Esophagus muscularis mucosa (tissue), 4 donors: Measurements from ENCODE around the gene TLE4. TPM values are rescaled to one million over a fixed set of nuclear protein-coding genes. Genes with fewer than 3 reads are reported as not detected.

Experiments
- DNase-seq: peaks from one replicate; pipeline ENCODE4 v3.0.0-alpha.2; 2017; ENCODE audit errors: extremely low spot score
- H3K27ac ChIP-seq, 4 donors: fragments of 200-600 bp; sonication (generic); replicated peaks in 1 of 4; 1 replicate in 3 of 4; 2 replicates in 1 of 4; pipeline ENCODE4 v1.5.1; 2016 to 2019; ENCODE audit warnings: mild to moderate bottlenecking in 1 of 4
- H3K27me3 ChIP-seq, 4 donors: fragments of 200-600 bp; sonication (generic); one replicate each; pipeline versions ENCODE4 v1.5.1 to v1.6.0; 2016 to 2019
- H3K36me3 ChIP-seq, 4 donors: fragments of 200-600 bp; sonication (generic); one replicate each; pipeline ENCODE4 v1.5.1; 2016 to 2019
- H3K4me1 ChIP-seq, 4 donors: fragments of 200-600 bp; sonication (generic); one replicate each; pipeline ENCODE4 v1.5.1; 2016 to 2019
- H3K4me3 ChIP-seq, 4 donors: fragments of 200-600 bp; sonication (generic); 1 replicate in 2 of 4; 2 replicates in 2 of 4; pipeline ENCODE4 v1.5.1; 2016 to 2019; ENCODE audit warnings: mild to moderate bottlenecking in 4 of 4, moderate library complexity in 1 of 4
- H3K9me3 ChIP-seq, 4 donors: fragments of 200-600 bp; sonication (generic); 1 replicate in 3 of 4; 2 replicates in 1 of 4; pipeline ENCODE4 v1.5.1; 2016 to 2019
- CTCF ChIP-seq, 3 experiments: fragments of 200-600 bp in 2 of 3; fragments of 450-650 bp in 1 of 3; sonication (generic) in 2 of 3; IDR thresholded peaks; one replicate each; pipeline ENCODE4 v1.5.1; 2017 to 2019; ENCODE audit warnings: antibody characterized with exemption in 3 of 3, mild to moderate bottlenecking in 2 of 3, moderate library complexity in 1 of 3
- EP300 ChIP-seq: sonication (generic); formaldehyde crosslinking; IDR thresholded peaks from one replicate; pipeline ENCODE4 v1.6.1; 2017; ENCODE audit warnings: antibody characterized with exemption
- POLR2A ChIP-seq: fragments of 450-650 bp; IDR thresholded peaks from one replicate; pipeline ENCODE4 v1.6.1; 2017; ENCODE audit warnings: antibody characterized with exemption, moderate library complexity, mild to moderate bottlenecking, low read depth
- POLR2AphosphoS5 ChIP-seq, 2 donors: sonication (generic); formaldehyde crosslinking; IDR thresholded peaks; one replicate each; pipeline ENCODE4 v1.6.1; 2017; ENCODE audit warnings: antibody characterized with exemption in 2 of 2
- WGBS: methylation state at CpG from one replicate; pipeline ENCODE4 v1.1.5; 2018; 5-methylcytosine and 5-hydroxymethylcytosine counted together
- intact Hi-C: fragments of 100-400 bp; cut with DNase I; formaldehyde crosslinking; loops from one replicate; pipeline ENCODE4 v1.15.1; 2023
- total RNA-seq, 4 donors: library from RNA; depleted of rRNA; stranded (reverse); fragments of >200 nt; gene quantifications; one replicate each; pipeline versions ENCODE4 v1.1.0 to v1.2.1, GENCODE V29; 2016

Gene TLE4
- total RNA-seq, 4 donors from 2014 or later, result 30.0 to 36.1 (median 34.3) TPM

- DNase-seq, result no peak
- 93% methylated on average over 11 of the region's 11 CpGs for WGBS
- intact Hi-C loops, result no loop called here
Measured at GRCh38 chr9:79719989-79720388, 148.2 kb downstream of the TLE4 start.

GRCh38 chr9:79731171-79731890 is 159.6 kb downstream of the TLE4 start:
- Histone ChIP-seq H3K4me3 (no peak overlapping the region), H3K4me1 (no peaks in the 10 kb centered on the region), H3K27ac (no peak overlapping the region), H3K9me3 (no peaks in the 10 kb centered on the region), H3K36me3 (peaks cover 0 to 12% (median 6%) of the 10 kb centered on the region in 4 donors), H3K27me3 (no peaks in the 10 kb centered on the region)
- intact Hi-C loops, result no loop called here
- WGBS, result 83% methylated on average over 9 of the region's 9 CpGs
- TF ChIP-seq POLR2A (no peak), CTCF (IDR thresholded peaks at IDR 0.05) (no peak), POLR2AphosphoS5 (IDR thresholded peaks at IDR 0.05) (no peak), EP300 (no peak)
- no peak for DNase-seq

More at GRCh38 chr9:79719989-79720388, 148.2 kb downstream of the TLE4 start:
- H3K4me1 ChIP-seq, result no peaks in the 10 kb centered on the region
- H3K36me3 ChIP-seq, result peaks cover 45 to 98% (median 66%) of the 10 kb centered on the region in 4 donors
- no peak overlapping the region for H3K27ac ChIP-seq
- no peak for TF ChIP-seq CTCF (IDR thresholded peaks at IDR 0.05)
- no peak for TF ChIP-seq POLR2AphosphoS5 (IDR thresholded peaks at IDR 0.05)
- no peak for TF ChIP-seq EP300
- TF ChIP-seq POLR2A, result no peak
- H3K4me3 ChIP-seq, result no peak overlapping the region
- no peaks in the 10 kb centered on the region for H3K27me3 ChIP-seq
- H3K9me3 ChIP-seq, result no peaks in the 10 kb centered on the region

GRCh38 chr9:79735023-79735779 is 163.4 kb downstream of the TLE4 start:
- Histone ChIP-seq H3K4me3 (no peak overlapping the region), H3K36me3 (no peaks in the 10 kb centered on the region), H3K4me1 (no peaks in the 10 kb centered on the region), H3K9me3 (no peaks in the 10 kb centered on the region), H3K27ac (no peak overlapping the region), H3K27me3 (no peaks in the 10 kb centered on the region)
- DNase-seq, result no peak
- WGBS, result 44% methylated on average over 3 of the region's 3 CpGs
- no peak for TF ChIP-seq POLR2AphosphoS5 (IDR thresholded peaks at IDR 0.05)
- intact Hi-C loops, result no loop called here

- no peak overlapping the region for H3K4me3 ChIP-seq
- 90% methylated on average over 5 of the region's 5 CpGs for WGBS
- no peaks in the 10 kb centered on the region for H3K27me3 ChIP-seq
- no peak overlapping the region for H3K27ac ChIP-seq
- intact Hi-C loops, result no loop called here
- H3K4me1 ChIP-seq, result peaks cover 0 to 2% (median under 1%) of the 10 kb centered on the region in 4 donors
- TF ChIP-seq CTCF (IDR thresholded peaks at IDR 0.05), result no peak
- TF ChIP-seq POLR2AphosphoS5 (IDR thresholded peaks at IDR 0.05), result no peak
- TF ChIP-seq EP300, result no peak
- no peak for TF ChIP-seq POLR2A
- no peak for DNase-seq
- no peaks in the 10 kb centered on the region for H3K36me3 ChIP-seq
- no peaks in the 10 kb centered on the region for H3K9me3 ChIP-seq
Measured at GRCh38 chr9:79736051-79736450, 164.3 kb downstream of the TLE4 start.

GRCh38 chr9:79741381-79741780 is 169.6 kb downstream of the TLE4 start:
- intact Hi-C loops, result no loop called here
- Histone ChIP-seq H3K27me3 (no peaks in the 10 kb centered on the region), H3K27ac (no peak overlapping the region), H3K9me3 (no peaks in the 10 kb centered on the region), H3K4me1 (peaks cover 18 to 21% (median 20%) of the 10 kb centered on the region in 4 donors), H3K36me3 (no peaks in the 10 kb centered on the region), H3K4me3 (no peak overlapping the region)
- no peak for DNase-seq
- 60% methylated on average over 3 of the region's 3 CpGs for WGBS
- TF ChIP-seq POLR2A (no peak), EP300 (no peak), CTCF (IDR thresholded peaks at IDR 0.05) (no peak), POLR2AphosphoS5 (IDR thresholded peaks at IDR 0.05) (no peak)
